A673 (cell line): ENCODE measurements around the gene AGO1. TPM values are rescaled to one million over a fixed set of nuclear protein-coding genes. Genes with fewer than 3 reads are reported as not detected.

Source experiments
- BruUV-seq: library from RNA; stranded (reverse); fragments of 400-500 nt; replicated peaks from 2 replicates; lab custom pipeline; 2021; lab: Mats Ljungman, UMichigan
- CTCF ChIA-PET: fragments of 300-600 bp; sonication (Branson Sonifier 250); formaldehyde crosslinking; loops from one replicate; lab custom pipeline; 2022; ENCODE audit warnings: antibody characterized with exemption; lab: Charles Lee
- POLR2A ChIA-PET: fragments of 300-600 bp; sonication (Branson Sonifier 250); formaldehyde crosslinking; loops from one replicate; lab custom pipeline; 2022; ENCODE audit warnings: antibody characterized with exemption; ENCODE audit not compliant: low non-redundant PET; lab: Charles Lee
- DNase-seq: peaks from one replicate; pipeline ENCODE4 v3.0.0-alpha.2; 2015; ENCODE audit warnings: low spot score
- H3K27ac ChIP-seq: fragments of 200-600 bp; sonication (generic); 2 replicates; pipeline ENCODE4 v1.5.1; 2016; ENCODE audit warnings: mixed run types, low read depth, mild to moderate bottlenecking, mixed read lengths, antibody characterized with exemption, low read length; ENCODE audit not compliant: poor library complexity, severe bottlenecking
- H3K27me3 ChIP-seq: fragments of 200-600 bp; sonication (generic); replicated peaks from 2 replicates; pipeline ENCODE4 v1.6.1; 2017; ENCODE audit warnings: mixed run types, low read depth, mild to moderate bottlenecking, mixed read lengths, antibody characterized with exemption, low read length; ENCODE audit not compliant: insufficient read depth, poor library complexity
- H3K36me3 ChIP-seq: fragments of 200-600 bp; sonication (generic); 2 replicates; pipeline ENCODE4 v1.6.1; 2016; ENCODE audit warnings: mixed run types, mild to moderate bottlenecking, mixed read lengths, antibody characterized with exemption, low read length; ENCODE audit not compliant: insufficient read depth, poor library complexity, severe bottlenecking
- H3K4me1 ChIP-seq: fragments of 200-600 bp; sonication (generic); 2 replicates; pipeline ENCODE4 v1.6.1; 2017; ENCODE audit warnings: mixed run types, mild to moderate bottlenecking, mixed read lengths, antibody characterized with exemption, low read length; ENCODE audit not compliant: insufficient read depth, poor library complexity, severe bottlenecking
- H3K4me3 ChIP-seq: fragments of 200-600 bp; sonication (generic); 2 replicates; pipeline ENCODE4 v1.5.1; 2016; ENCODE audit warnings: low read depth, mixed run types, mild to moderate bottlenecking, mixed read lengths, low read length; ENCODE audit not compliant: poor library complexity, severe bottlenecking
- H3K9me3 ChIP-seq: fragments of 200-600 bp; sonication (generic); 2 replicates; pipeline ENCODE4 v1.6.1; 2016; ENCODE audit warnings: mixed run types, low read depth, mild to moderate bottlenecking, mixed read lengths, antibody characterized with exemption, low read length; ENCODE audit not compliant: poor library complexity, severe bottlenecking
- CTCF ChIP-seq: fragments of 300-800, 200-600 bp; sonication (generic); conservative IDR thresholded peaks from 2 replicates; pipeline ENCODE4 v1.5.1; 2017; ENCODE audit warnings: low read depth, mild to moderate bottlenecking, antibody characterized with exemption, low read length, moderate library complexity, mixed read lengths
- EZH2 ChIP-seq: fragments of 200-600 bp; sonication (generic); IDR thresholded peaks from 2 replicates; pipeline ENCODE4 v1.6.1; 2017; ENCODE audit warnings: borderline replicate concordance, low read depth, mild to moderate bottlenecking, mixed read lengths, antibody characterized with exemption, low read length; ENCODE audit not compliant: poor library complexity, severe bottlenecking
- intact Hi-C: fragments of 100-400 bp; cut with micrococcal nuclease; formaldehyde crosslinking; loops from one replicate; pipeline ENCODE4 v1.10.0; 2022; ENCODE audit not compliant: unreplicated experiment
- total RNA-seq: library from RNA; stranded (reverse); gene quantifications from 2 replicates; pipeline ENCODE4 v1.2.3, GENCODE V29; 2021

AGO1 gene
- total RNA-seq, 1 experiment from 2014 or later = 58.7 TPM

DNA sequence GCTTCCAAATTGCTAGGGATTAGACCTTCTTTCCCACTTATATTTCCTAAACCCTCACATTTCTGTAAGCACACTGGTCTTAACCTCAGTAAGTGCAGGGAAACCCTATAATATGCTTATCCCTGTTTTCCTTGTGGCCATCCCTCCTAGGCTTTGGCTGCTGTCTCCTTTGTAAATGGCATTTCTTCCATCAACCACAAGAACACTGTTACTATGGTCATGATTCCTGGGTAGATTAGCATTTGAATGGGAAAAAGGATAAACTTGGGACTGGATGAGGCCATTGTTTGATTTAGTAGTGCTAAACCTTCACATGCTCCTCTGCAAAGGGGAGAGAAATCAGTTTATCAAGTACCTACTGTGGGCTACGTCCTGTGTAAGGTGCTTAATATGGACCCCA, 31.7 kb downstream of the AGO1 start:
- H3K9me3 ChIP-seq = no peaks in the 10 kb centered on the region
- no peak overlapping the region for H3K27ac ChIP-seq
- intact Hi-C loops = no loop called here
- no peaks in the 10 kb centered on the region for H3K27me3 ChIP-seq
- no peak for DNase-seq
- CTCF ChIA-PET = no interaction called here
- BruUV-seq = no TSS peak
- H3K4me1 ChIP-seq = no peaks in the 10 kb centered on the region
- POLR2A ChIA-PET = no interaction called here
- H3K36me3 ChIP-seq = peaks cover 75% of the 10 kb centered on the region
- no peak overlapping the region for H3K4me3 ChIP-seq
- TF ChIP-seq EZH2 (no peak), CTCF (no peak)

DNA sequence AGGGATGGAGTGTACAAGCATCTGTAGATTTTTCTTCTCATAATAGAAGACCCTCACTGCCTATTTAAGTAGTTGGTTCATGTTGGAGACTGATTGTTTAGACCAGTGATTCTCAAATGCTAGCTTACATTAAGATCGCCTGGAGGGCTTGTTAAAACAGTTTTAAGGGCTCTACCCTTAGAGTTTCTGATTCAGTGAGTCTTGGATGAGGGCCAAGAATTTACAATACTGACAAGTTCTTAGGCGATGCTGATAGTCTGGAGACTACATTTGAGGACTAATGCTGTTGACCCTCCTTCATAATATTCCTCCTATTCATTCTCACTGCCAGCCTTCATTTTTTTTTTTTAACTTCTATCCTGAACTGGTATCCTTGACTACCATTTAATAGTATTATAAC, 32.7 kb downstream of the AGO1 start:
- intact Hi-C loops = no loop called here
- Histone ChIP-seq H3K27me3 (no peaks in the 10 kb centered on the region), H3K4me3 (no peak overlapping the region), H3K9me3 (no peaks in the 10 kb centered on the region), H3K4me1 (no peaks in the 10 kb centered on the region), H3K27ac (no peak overlapping the region), H3K36me3 (peaks cover 79% of the 10 kb centered on the region)
- DNase-seq = no peak
- POLR2A ChIA-PET = no interaction called here
- no TSS peak for BruUV-seq
- TF ChIP-seq CTCF (no peak), EZH2 (no peak)
- CTCF ChIA-PET = no interaction called here

DNA sequence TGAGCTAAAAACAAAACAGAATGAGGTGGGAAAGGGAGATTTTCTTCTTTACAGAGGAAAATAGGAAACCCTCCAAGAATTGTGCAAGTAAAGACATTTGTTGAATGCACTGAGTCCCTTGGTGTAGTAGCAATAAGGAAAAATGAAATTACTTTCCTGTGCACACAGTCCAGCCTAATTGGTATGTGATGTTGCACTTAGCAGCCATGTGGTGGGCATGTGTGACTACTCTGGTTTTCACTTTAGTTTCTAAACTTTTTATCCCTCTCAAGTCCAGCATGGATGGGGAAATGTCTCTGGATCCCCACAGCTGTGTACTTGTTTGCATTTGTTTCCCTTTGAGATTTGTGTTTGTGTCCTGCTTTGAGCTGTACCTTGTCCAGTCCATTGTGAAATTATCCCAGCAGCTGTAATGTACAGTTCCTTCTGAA, 40.8 kb downstream of the AGO1 start:
- DNase-seq = no peak
- Histone ChIP-seq H3K4me3 (no peak overlapping the region), H3K36me3 (peaks cover 22% of the 10 kb centered on the region), H3K27me3 (no peaks in the 10 kb centered on the region), H3K27ac (no peak overlapping the region), H3K4me1 (no peaks in the 10 kb centered on the region), H3K9me3 (no peaks in the 10 kb centered on the region)
- no TSS peak for BruUV-seq
- TF ChIP-seq CTCF (no peak), EZH2 (no peak)
- ChIA-PET POLR2A (no interaction called here), CTCF (no interaction called here)
- intact Hi-C loops = no loop called here
